Parathyroid adenoma (tissue), 2 donors: ENCODE measurements around the gene ETV1.
"Not testable (repeated sequence)": the region's sequence is repeated elsewhere in the genome, so short reads cannot be mapped to it uniquely, and the experiment has no call there.

Experiments used
- H2AFZ ChIP-seq: fragments of 300-600 bp; sonication (generic); one replicate; pipeline ENCODE4 v1.7.0; 2017; ENCODE audit warnings: antibody characterized with exemption, mild to moderate bottlenecking
- H3K27ac ChIP-seq: fragments of 300-600 bp; sonication (generic); one replicate; pipeline ENCODE4 v1.7.0; 2017
- H3K27me3 ChIP-seq: fragments of 300-600 bp; sonication (generic); one replicate; pipeline ENCODE4 v1.7.0; 2017; ENCODE audit warnings: low read length; ENCODE audit not compliant: control insufficient read depth, insufficient read depth
- H3K36me3 ChIP-seq: fragments of 300-600 bp; sonication (generic); one replicate; pipeline ENCODE4 v1.7.0; 2017; ENCODE audit warnings: low read length; ENCODE audit not compliant: control insufficient read depth, insufficient read depth
- H3K4me1 ChIP-seq: fragments of 300-600 bp; sonication (generic); one replicate; pipeline ENCODE4 v1.7.0; 2017; ENCODE audit warnings: control low read depth
- H3K4me2 ChIP-seq: fragments of 300-600 bp; sonication (generic); one replicate; pipeline ENCODE4 v1.7.0; 2017; ENCODE audit warnings: low read length
- H3K4me3 ChIP-seq: fragments of 300-600 bp; sonication (generic); one replicate; pipeline ENCODE4 v1.7.0; 2017; ENCODE audit warnings: low read depth, low read length
- H3K79me2 ChIP-seq: fragments of 300-600 bp; sonication (generic); one replicate; pipeline ENCODE4 v1.7.0; 2017; ENCODE audit warnings: control low read depth
- H3K9ac ChIP-seq: fragments of 300-600 bp; sonication (generic); one replicate; pipeline ENCODE4 v1.7.0; 2017; ENCODE audit warnings: mild to moderate bottlenecking
- H3K9me3 ChIP-seq: fragments of 300-600 bp; sonication (generic); one replicate; pipeline ENCODE4 v1.7.0; 2017; ENCODE audit warnings: low read length; ENCODE audit not compliant: control insufficient read depth
- TF ChIP-seq, protein P1 (sequence below): fragments of 300-600 bp; sonication (generic); IDR thresholded peaks from one replicate; pipeline ENCODE4 v1.7.0; 2017; ENCODE audit warnings: antibody characterized with exemption, mild to moderate bottlenecking
- donor health status: primary hyperparathyroidism.

Gene ETV1

DNA sequence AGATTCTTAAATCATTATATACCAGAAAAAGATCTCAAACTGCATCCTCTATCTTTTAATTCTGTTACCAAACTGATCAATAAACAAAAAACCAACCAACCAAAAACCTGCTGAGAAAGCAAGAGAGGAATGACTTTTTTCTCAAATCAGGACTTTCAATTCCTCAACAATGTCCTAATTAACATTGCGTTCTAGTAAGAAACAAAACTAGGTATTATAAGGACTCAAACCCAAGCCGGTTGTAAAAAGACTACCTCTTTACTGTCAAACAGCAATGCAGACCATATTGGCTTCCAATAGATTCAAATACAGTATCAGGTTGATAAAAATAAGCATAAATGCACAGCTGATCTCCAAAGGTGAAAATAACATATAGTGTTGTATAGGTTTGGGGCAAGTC, 57.3 kb downstream of the ETV1 start:
- H3K27ac ChIP-seq: no peak overlapping the region
- H3K4me2 ChIP-seq: no peak overlapping the region
- no peaks in the 10 kb centered on the region for H3K36me3 ChIP-seq
- TF ChIP-seq, protein P1, sequence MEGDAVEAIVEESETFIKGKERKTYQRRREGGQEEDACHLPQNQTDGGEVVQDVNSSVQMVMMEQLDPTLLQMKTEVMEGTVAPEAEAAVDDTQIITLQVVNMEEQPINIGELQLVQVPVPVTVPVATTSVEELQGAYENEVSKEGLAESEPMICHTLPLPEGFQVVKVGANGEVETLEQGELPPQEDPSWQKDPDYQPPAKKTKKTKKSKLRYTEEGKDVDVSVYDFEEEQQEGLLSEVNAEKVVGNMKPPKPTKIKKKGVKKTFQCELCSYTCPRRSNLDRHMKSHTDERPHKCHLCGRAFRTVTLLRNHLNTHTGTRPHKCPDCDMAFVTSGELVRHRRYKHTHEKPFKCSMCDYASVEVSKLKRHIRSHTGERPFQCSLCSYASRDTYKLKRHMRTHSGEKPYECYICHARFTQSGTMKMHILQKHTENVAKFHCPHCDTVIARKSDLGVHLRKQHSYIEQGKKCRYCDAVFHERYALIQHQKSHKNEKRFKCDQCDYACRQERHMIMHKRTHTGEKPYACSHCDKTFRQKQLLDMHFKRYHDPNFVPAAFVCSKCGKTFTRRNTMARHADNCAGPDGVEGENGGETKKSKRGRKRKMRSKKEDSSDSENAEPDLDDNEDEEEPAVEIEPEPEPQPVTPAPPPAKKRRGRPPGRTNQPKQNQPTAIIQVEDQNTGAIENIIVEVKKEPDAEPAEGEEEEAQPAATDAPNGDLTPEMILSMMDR: no peak
- H3K79me2 ChIP-seq: no peaks in the 10 kb centered on the region
- no peaks in the 10 kb centered on the region for H3K9me3 ChIP-seq
- H3K9ac ChIP-seq: no peak overlapping the region
- no peak overlapping the region for H2AFZ ChIP-seq
- no peaks in the 10 kb centered on the region for H3K4me1 ChIP-seq
- no peak overlapping the region for H3K4me3 ChIP-seq
- no peaks in the 10 kb centered on the region for H3K27me3 ChIP-seq

DNA sequence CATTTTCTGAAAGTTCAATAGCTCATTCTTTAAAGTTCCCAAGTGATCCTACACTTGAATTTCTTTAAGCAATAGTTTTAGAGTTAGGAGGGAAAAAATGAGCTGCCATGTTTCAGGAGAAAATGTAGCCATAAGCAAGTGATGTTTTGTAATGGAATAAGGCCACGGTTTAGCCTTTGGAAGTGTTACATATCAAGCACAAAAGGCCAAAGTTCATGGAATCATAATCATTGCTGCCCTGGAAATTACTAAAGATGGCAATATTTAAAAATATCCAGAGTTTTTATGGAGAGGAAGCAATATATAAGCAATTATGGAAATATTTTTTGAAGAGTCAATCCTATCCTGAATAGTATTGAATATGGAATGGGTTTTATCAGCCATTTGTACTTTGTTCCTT, 68.4 kb downstream of the ETV1 start:
- no peaks in the 10 kb centered on the region for H3K27me3 ChIP-seq
- H3K4me3 ChIP-seq: no peak overlapping the region
- H2AFZ ChIP-seq: no peak overlapping the region
- no peak overlapping the region for H3K4me2 ChIP-seq
- no peaks in the 10 kb centered on the region for H3K36me3 ChIP-seq
- H3K9ac ChIP-seq: no peak overlapping the region
- no peaks in the 10 kb centered on the region for H3K79me2 ChIP-seq
- no peaks in the 10 kb centered on the region for H3K9me3 ChIP-seq
- TF ChIP-seq, protein P1: no peak
- H3K4me1 ChIP-seq: no peaks in the 10 kb centered on the region
- no peak overlapping the region for H3K27ac ChIP-seq

DNA sequence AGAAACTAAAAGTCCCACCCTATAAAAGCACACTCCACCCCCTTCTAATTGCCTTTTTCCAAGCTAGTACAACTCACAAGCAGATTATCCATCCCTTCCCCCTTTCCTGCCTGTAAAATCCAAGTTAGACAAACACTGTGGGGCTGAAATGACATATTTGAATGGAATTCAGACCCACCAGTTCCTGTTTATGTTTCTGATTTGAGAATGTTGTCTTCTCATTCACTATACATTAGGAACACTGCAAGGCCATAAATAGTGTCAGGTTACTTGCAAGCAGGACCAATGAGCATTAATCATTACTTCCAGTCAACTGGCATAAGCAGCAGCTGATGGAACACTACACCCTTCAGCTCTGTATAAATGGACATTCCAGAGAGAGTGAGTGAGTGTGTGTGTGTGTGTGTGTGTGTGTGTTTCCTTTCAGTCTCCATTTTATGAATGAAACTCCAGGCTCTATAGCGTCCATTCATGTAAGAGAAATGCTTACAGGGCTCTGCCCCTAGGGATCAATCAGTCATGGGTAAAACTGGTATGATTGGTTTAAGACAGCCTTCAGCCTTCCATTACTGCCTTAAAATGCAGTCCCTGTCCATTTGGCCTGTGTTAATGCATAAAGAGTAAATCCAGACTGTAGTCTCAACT, 69.3 kb downstream of the ETV1 start:
- H3K27ac ChIP-seq: no peak overlapping the region
- no peak overlapping the region for H3K4me2 ChIP-seq
- no peak overlapping the region for H3K9ac ChIP-seq
- no peaks in the 10 kb centered on the region for H3K36me3 ChIP-seq
- no peak overlapping the region for H2AFZ ChIP-seq
- no peaks in the 10 kb centered on the region for H3K9me3 ChIP-seq
- no peak overlapping the region for H3K4me3 ChIP-seq
- TF ChIP-seq, protein P1: no peak
- H3K27me3 ChIP-seq: no peaks in the 10 kb centered on the region
- no peaks in the 10 kb centered on the region for H3K4me1 ChIP-seq
- no peaks in the 10 kb centered on the region for H3K79me2 ChIP-seq

DNA sequence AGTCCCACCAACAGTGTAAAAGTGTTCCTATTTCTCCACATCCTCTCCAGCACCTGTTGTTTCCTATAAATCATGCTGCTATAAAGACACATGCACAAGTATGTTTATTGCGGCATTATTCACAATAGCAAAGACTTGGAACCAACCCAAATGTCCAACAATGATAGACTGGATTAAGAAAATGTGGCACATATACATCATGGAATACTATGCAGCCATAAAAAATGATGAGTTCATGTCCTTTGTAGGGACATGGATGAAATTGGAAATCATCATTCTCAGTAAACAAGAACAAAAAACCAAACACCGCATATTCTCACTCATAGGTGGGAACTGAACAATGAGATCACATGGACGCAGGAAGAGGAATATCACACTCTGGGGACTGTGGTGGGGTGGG, 71.1 kb downstream of the ETV1 start:
- not testable (repeated sequence) for H3K79me2 ChIP-seq, H3K9ac ChIP-seq, H3K4me1 ChIP-seq, H3K27ac ChIP-seq, H3K4me2 ChIP-seq, H3K4me3 ChIP-seq, H2AFZ ChIP-seq, H3K9me3 ChIP-seq, H3K27me3 ChIP-seq, H3K36me3 ChIP-seq

DNA sequence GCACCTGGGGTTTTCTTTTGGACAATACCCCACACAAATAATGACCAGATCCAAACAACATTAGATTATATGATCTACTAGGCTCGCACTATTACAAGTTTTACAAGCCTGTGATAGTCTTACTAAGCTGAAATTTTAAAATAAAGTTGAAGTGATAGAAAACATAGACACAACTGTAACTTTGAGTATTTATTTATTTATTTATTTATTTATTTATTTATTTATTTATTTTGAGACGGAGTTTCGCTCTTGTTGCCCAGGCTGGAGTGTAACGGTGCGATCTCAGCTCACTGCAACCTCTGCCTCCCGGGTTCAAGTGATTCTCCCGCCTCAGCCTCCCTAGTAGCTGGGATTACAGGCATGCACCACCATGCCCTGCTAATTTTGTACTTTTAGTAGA, 72.4 kb downstream of the ETV1 start:
- H3K27ac ChIP-seq, H3K36me3 ChIP-seq, H3K4me1 ChIP-seq, H3K4me2 ChIP-seq, H3K4me3 ChIP-seq, H3K79me2 ChIP-seq, H2AFZ ChIP-seq, H3K9ac ChIP-seq, H3K9me3 ChIP-seq, H3K27me3 ChIP-seq: not testable (repeated sequence)

DNA sequence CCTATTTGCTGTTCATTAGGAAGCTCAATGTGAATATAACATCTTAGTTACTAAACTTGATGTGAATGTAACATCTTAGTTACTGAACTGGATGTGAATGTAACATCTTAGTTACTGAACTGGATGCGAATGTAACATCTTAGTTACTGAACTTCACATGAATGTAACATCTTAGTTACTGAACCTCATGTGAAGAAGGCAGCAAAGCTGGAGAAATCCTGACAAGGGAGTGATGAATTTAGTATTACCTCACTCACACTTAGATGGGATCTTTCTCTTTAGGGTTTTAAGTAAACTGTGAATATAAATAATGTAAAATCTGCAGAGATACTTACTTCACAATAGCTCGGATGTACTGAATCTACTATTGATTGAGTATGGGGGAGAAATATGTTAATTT, 73.6 kb downstream of the ETV1 start:
- Histone ChIP-seq H3K79me2 (no peaks in the 10 kb centered on the region), H3K4me1 (no peaks in the 10 kb centered on the region)
- TF ChIP-seq, protein P1: no peak

More for the DNA sequence above, 73.6 kb downstream of the ETV1 start:
- Histone ChIP-seq H3K9me3 (no peaks in the 10 kb centered on the region), H3K9ac (no peak overlapping the region), H3K36me3 (no peaks in the 10 kb centered on the region), H3K27ac (no peak overlapping the region), H3K27me3 (no peaks in the 10 kb centered on the region), H3K4me3 (no peak overlapping the region), H2AFZ (no peak overlapping the region), H3K4me2 (no peak overlapping the region)
